ENCODE data around the gene EPM2A. TPM values are rescaled to one million over a fixed set of nuclear protein-coding genes. Genes with fewer than 3 reads are reported as not detected.

Gene EPM2A
- polyA plus RNA-seq, 2 of the 4 experiments (the other 2 are of a cell fraction), result 2.4 to 3.0 TPM

- DNase-seq (ENCODE audit: low read depth in 1 of 2, low spot score in 1 of 2), result no peak
- no peak for ATAC-seq
- ChIA-PET CTCF (no interaction called here), POLR2A (no interaction called here)
- Histone ChIP-seq H3K4me1 (no peaks in the 10 kb centered on the region), H3K9me3 (no peaks in the 10 kb centered on the region), H3K4me3 (no peak overlapping the region), H3K4me2 (no peak overlapping the region), H3K27ac (no peak overlapping the region)
- FAIRE-seq, result no peak
- TF ChIP-seq ZC3H11A (IDR thresholded peaks at IDR 0.05) (no peak), NFE2L2 (conservative IDR thresholded peaks at IDR 0.05; ENCODE audit: low read length) (no peak), ZFP36 (IDR thresholded peaks at IDR 0.05; ENCODE audit: borderline replicate concordance, partially characterized antibody) (no peak), ZNF302 (CRISPR knock-in tag; IDR thresholded peaks at IDR 0.05) (no peak), PBX3 (IDR thresholded peaks at IDR 0.05) (no peak), E2F6 (IDR thresholded peaks at IDR 0.05; ENCODE audit: borderline replicate concordance, low read depth) (no peak), RARB (CRISPR knock-in tag; IDR thresholded peaks at IDR 0.05) (no peak), HMGXB4 (CRISPR knock-in tag; IDR thresholded peaks at IDR 0.05; ENCODE audit: borderline replicate concordance) (no peak), CBX2 (IDR thresholded peaks at IDR 0.05; ENCODE audit: borderline replicate concordance, low read depth) (no peak), CBX8 (IDR thresholded peaks at IDR 0.05) (no peak)
- WGBS (ENCODE audit: missing lambda C conversion rate), result 91% methylated on average over 2 of the region's 2 CpGs
These were observed 13.1 kb downstream of the EPM2A start for GRCh38 chr6:145722190-145722589.

GRCh38 chr6:145721144-145721543 lies 14.2 kb downstream of the EPM2A start:
- POLR2A ChIA-PET, result interaction anchor here (1.3 kb wide), 1 partner anchor 14 kb away, joined by 10 read pairs; the partner anchor contains the start of gene EPM2A
- Histone ChIP-seq H3K4me2 (no peak overlapping the region), H3K27ac (no peak overlapping the region), H3K4me3 (no peak overlapping the region), H3K4me1 (no peaks in the 10 kb centered on the region), H3K9me3 (no peaks in the 10 kb centered on the region)
- 83% methylated on average over 3 of the region's 3 CpGs for WGBS (ENCODE audit: missing lambda C conversion rate)
- no peak for DNase-seq (ENCODE audit: low read depth in 1 of 2, low spot score in 1 of 2)
- FAIRE-seq, result no peak
- CTCF ChIA-PET, result no interaction called here
- no peak for ATAC-seq
- TF ChIP-seq SREBF2 (IDR thresholded peaks at IDR 0.05) (no peak), PBX3 (IDR thresholded peaks at IDR 0.05) (no peak), POLR2A (IDR thresholded peaks at IDR 0.05; ENCODE audit: low read length) (no peak), NPAS2 (CRISPR knock-in tag; IDR thresholded peaks at IDR 0.05; ENCODE audit: borderline replicate concordance) (no peak), RAD21 (conservative IDR thresholded peaks at IDR 0.05 in 1 of 2, IDR thresholded peaks at IDR 0.05 in 1 of 2) (no peak), CHD4 (IDR thresholded peaks at IDR 0.05; ENCODE audit: borderline replicate concordance) (no peak), MAZ (IDR thresholded peaks at IDR 0.05; ENCODE audit: borderline replicate concordance, low read depth, low read length) (no peak), CHD2 (IDR thresholded peaks at IDR 0.05; ENCODE audit: low read length, partially characterized antibody) (no peak), RNF2 (IDR thresholded peaks at IDR 0.05; ENCODE audit: borderline replicate concordance, low read depth) (no peak), HMGXB4 (CRISPR knock-in tag; IDR thresholded peaks at IDR 0.05; ENCODE audit: borderline replicate concordance) (no peak), HOXB5 (CRISPR knock-in tag; IDR thresholded peaks at IDR 0.05) (no peak), ZC3H11A (IDR thresholded peaks at IDR 0.05) (no peak), POLR2AphosphoS2 (conservative IDR thresholded peaks at IDR 0.05; ENCODE audit: low read length) (no peak)

Measured in A549 (cell line).